Uterus (tissue), 4 donors: ENCODE results near the gene LCT. TPM values are rescaled to one million over a fixed set of nuclear protein-coding genes. Genes with fewer than 3 reads are reported as not detected.
"Not testable (repeated sequence)": the region's sequence is repeated elsewhere in the genome, so short reads cannot be mapped to it uniquely, and the experiment has no call there.

Experiments
- DNase-seq, 2 donors: peaks; one replicate each; pipeline ENCODE4 v3.0.0-alpha.2; 2019 to 2020
- H3K27ac ChIP-seq, 2 donors: fragments of 200-600 bp; sonication (generic); 1 replicate in 1 of 2; 2 replicates in 1 of 2; pipeline ENCODE4 v1.5.1; 2016 to 2018
- H3K27me3 ChIP-seq, 2 donors: fragments of 200-600 bp; sonication (generic); one replicate each; pipeline ENCODE4 v1.5.1; 2018 to 2019; ENCODE audit warnings: control low read depth in 1 of 2
- H3K36me3 ChIP-seq, 2 donors: fragments of 200-600 bp; sonication (generic); one replicate each; pipeline ENCODE4 v1.5.1; 2019; ENCODE audit warnings: control low read depth in 1 of 2
- H3K4me1 ChIP-seq, 2 donors: fragments of 200-600 bp; sonication (generic); one replicate each; pipeline ENCODE4 v1.5.1; 2018 to 2019; ENCODE audit warnings: control low read depth in 1 of 2
- H3K4me3 ChIP-seq, 2 donors: fragments of 200-600 bp; sonication (generic); 1 replicate in 1 of 2; 2 replicates in 1 of 2; pipeline ENCODE4 v1.5.1; 2018 to 2019; ENCODE audit warnings: mild to moderate bottlenecking in 1 of 2
- H3K9me3 ChIP-seq, 2 donors: fragments of 200-600 bp; sonication (generic); one replicate each; pipeline ENCODE4 v1.5.1; 2019; ENCODE audit warnings: control low read depth in 1 of 2
- CTCF ChIP-seq, 4 experiments: fragments of 200-600 bp in 2 of 4; fragments of 450-650 bp in 2 of 4; sonication (generic) in 2 of 4; IDR thresholded peaks; one replicate each; pipeline ENCODE4 v1.5.1; 2016 to 2019; ENCODE audit warnings: antibody characterized with exemption in 4 of 4, mild to moderate bottlenecking in 2 of 4, moderate library complexity in 1 of 4
- POLR2A ChIP-seq, 2 donors: fragments of 450-650 bp; IDR thresholded peaks; one replicate each; pipeline ENCODE4 v1.6.1; 2016; ENCODE audit warnings: antibody characterized with exemption in 2 of 2, mild to moderate bottlenecking in 1 of 2, moderate library complexity in 1 of 2
- intact Hi-C: fragments of 100-400 bp; cut with DNase I; formaldehyde crosslinking; loops from one replicate; pipeline ENCODE4 v1.15.1; 2023; ENCODE audit warnings: low total_unique reads
- total RNA-seq, 4 donors: library from RNA; depleted of rRNA in 3 of 4; stranded (reverse); fragments of >200 nt in 3 of 4; gene quantifications; one replicate each; pipeline versions ENCODE4 v1.1.0 to v1.2.4, GENCODE V29; 2014 to 2023
- donor health status: DM: yes; HTN: yes; CAD: no.

The LCT gene
- total RNA-seq, 4 donors from 2014 or later = 0.07 TPM; not detected in 3

- no peak for DNase-seq
- H3K27me3 ChIP-seq = no peaks in the 10 kb centered on the region
- no peaks in the 10 kb centered on the region for H3K36me3 ChIP-seq
- H3K9me3 ChIP-seq = no peaks in the 10 kb centered on the region
- H3K4me3 ChIP-seq = no peak overlapping the region
- TF ChIP-seq POLR2A (IDR thresholded peaks at IDR 0.05) = no peak
- TF ChIP-seq CTCF (IDR thresholded peaks at IDR 0.05) = no peak
- no peaks in the 10 kb centered on the region for H3K4me1 ChIP-seq
- intact Hi-C loops = no loop called here
- no peak overlapping the region for H3K27ac ChIP-seq
These were observed 38.7 kb downstream of the LCT start for GRCh38 chr2:135798275-135798705.

- no peaks in the 10 kb centered on the region for H3K27me3 ChIP-seq
- no peak for TF ChIP-seq POLR2A (IDR thresholded peaks at IDR 0.05)
- peak; percentile 56 to 74 (median 62) for TF ChIP-seq CTCF (IDR thresholded peaks at IDR 0.05)
- H3K4me3 ChIP-seq = no peak overlapping the region
- intact Hi-C loops = no loop called here
- peak; percentile 42 to 51 for DNase-seq
- no peaks in the 10 kb centered on the region for H3K4me1 ChIP-seq
- H3K36me3 ChIP-seq = no peaks in the 10 kb centered on the region
- no peaks in the 10 kb centered on the region for H3K9me3 ChIP-seq
- no peak overlapping the region for H3K27ac ChIP-seq
These were observed 39.3 kb downstream of the LCT start for GRCh38 chr2:135797497-135798274.

- H3K36me3 ChIP-seq = no peaks in the 10 kb centered on the region
- no peak overlapping the region for H3K4me3 ChIP-seq
- no peak overlapping the region for H3K27ac ChIP-seq
- H3K9me3 ChIP-seq = no peaks in the 10 kb centered on the region
- no peaks in the 10 kb centered on the region for H3K27me3 ChIP-seq
- no peak for TF ChIP-seq CTCF (IDR thresholded peaks at IDR 0.05)
- TF ChIP-seq POLR2A (IDR thresholded peaks at IDR 0.05) = no peak
- no peak for DNase-seq
- no peaks in the 10 kb centered on the region for H3K4me1 ChIP-seq
- intact Hi-C loops = no loop called here
These were observed 40.4 kb downstream of the LCT start for GRCh38 chr2:135796606-135797005.

GRCh38 chr2:135795641-135796040, 41.3 kb downstream of the LCT start:
- H3K36me3 ChIP-seq, intact Hi-C loops, DNase-seq, H3K4me1 ChIP-seq, H3K27ac ChIP-seq, H3K4me3 ChIP-seq, H3K27me3 ChIP-seq, H3K9me3 ChIP-seq: not testable (repeated sequence)

GRCh38 chr2:135792401-135793150, 44.4 kb downstream of the LCT start:
- no peaks in the 10 kb centered on the region for H3K27me3 ChIP-seq
- no peak for DNase-seq

More at GRCh38 chr2:135792401-135793150, 44.4 kb downstream of the LCT start:
- no peaks in the 10 kb centered on the region for H3K36me3 ChIP-seq
- TF ChIP-seq POLR2A (IDR thresholded peaks at IDR 0.05) = no peak
- TF ChIP-seq CTCF (IDR thresholded peaks at IDR 0.05) = no peak
- H3K4me1 ChIP-seq = no peaks in the 10 kb centered on the region
- intact Hi-C loops = no loop called here
- no peaks in the 10 kb centered on the region for H3K9me3 ChIP-seq
- no peak overlapping the region for H3K4me3 ChIP-seq
- no peak overlapping the region for H3K27ac ChIP-seq
